Parathyroid adenoma (tissue), 2 donors: ENCODE results near the gene PREX1.

Source experiments
- H2AFZ ChIP-seq: fragments of 300-600 bp; sonication (generic); one replicate; pipeline ENCODE4 v1.7.0; 2017; ENCODE audit warnings: antibody characterized with exemption, mild to moderate bottlenecking
- H3K27ac ChIP-seq: fragments of 300-600 bp; sonication (generic); one replicate; pipeline ENCODE4 v1.7.0; 2017
- H3K27me3 ChIP-seq: fragments of 300-600 bp; sonication (generic); one replicate; pipeline ENCODE4 v1.7.0; 2017; ENCODE audit warnings: low read length; ENCODE audit not compliant: control insufficient read depth, insufficient read depth
- H3K36me3 ChIP-seq: fragments of 300-600 bp; sonication (generic); one replicate; pipeline ENCODE4 v1.7.0; 2017; ENCODE audit warnings: low read length; ENCODE audit not compliant: control insufficient read depth, insufficient read depth
- H3K4me1 ChIP-seq: fragments of 300-600 bp; sonication (generic); one replicate; pipeline ENCODE4 v1.7.0; 2017; ENCODE audit warnings: control low read depth
- H3K4me2 ChIP-seq: fragments of 300-600 bp; sonication (generic); one replicate; pipeline ENCODE4 v1.7.0; 2017; ENCODE audit warnings: low read length
- H3K4me3 ChIP-seq: fragments of 300-600 bp; sonication (generic); one replicate; pipeline ENCODE4 v1.7.0; 2017; ENCODE audit warnings: low read depth, low read length
- H3K79me2 ChIP-seq: fragments of 300-600 bp; sonication (generic); one replicate; pipeline ENCODE4 v1.7.0; 2017; ENCODE audit warnings: control low read depth
- H3K9ac ChIP-seq: fragments of 300-600 bp; sonication (generic); one replicate; pipeline ENCODE4 v1.7.0; 2017; ENCODE audit warnings: mild to moderate bottlenecking
- H3K9me3 ChIP-seq: fragments of 300-600 bp; sonication (generic); one replicate; pipeline ENCODE4 v1.7.0; 2017; ENCODE audit warnings: low read length; ENCODE audit not compliant: control insufficient read depth
- TF ChIP-seq, protein P1 (sequence below): fragments of 300-600 bp; sonication (generic); IDR thresholded peaks from one replicate; pipeline ENCODE4 v1.7.0; 2017; ENCODE audit warnings: antibody characterized with exemption, mild to moderate bottlenecking
- donor health status: primary hyperparathyroidism.

Gene PREX1

DNA sequence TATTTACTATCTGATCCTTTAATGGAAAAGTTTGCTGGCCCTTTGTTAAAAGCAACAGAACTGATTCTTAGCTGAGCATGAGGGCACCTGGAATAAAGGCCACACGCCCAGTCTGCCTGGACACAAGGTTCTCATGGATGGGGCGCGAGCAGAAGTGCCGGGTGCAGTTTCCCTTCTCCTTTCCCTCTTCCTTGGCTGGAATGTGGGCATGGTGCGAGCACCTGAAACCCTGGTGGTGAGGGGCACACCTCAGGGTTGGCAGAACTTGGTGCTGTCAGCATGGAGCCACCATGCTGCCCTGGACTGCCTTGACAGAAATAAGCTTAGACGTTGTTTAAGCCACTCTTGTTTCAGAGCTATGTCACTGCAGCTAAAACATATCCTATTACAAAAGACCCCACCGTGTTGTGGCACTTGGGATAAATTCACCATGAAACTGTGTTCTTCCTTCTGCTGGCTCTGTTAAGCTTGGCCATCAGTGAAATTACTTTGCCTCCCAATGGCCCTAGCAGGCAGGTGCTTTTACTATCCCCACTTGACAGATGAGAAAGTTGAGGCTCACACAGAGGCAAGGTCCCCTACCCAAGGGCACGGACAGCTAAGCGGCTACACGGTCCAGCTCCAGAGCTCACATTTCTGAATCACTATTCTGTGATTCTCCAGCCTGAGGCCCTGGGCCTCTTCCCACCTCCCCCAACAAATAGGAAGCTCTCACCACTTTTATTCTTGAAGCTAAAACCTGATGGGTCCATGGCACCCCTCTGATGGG, 115.9 kb downstream of the PREX1 start:
- TF ChIP-seq, protein P1, sequence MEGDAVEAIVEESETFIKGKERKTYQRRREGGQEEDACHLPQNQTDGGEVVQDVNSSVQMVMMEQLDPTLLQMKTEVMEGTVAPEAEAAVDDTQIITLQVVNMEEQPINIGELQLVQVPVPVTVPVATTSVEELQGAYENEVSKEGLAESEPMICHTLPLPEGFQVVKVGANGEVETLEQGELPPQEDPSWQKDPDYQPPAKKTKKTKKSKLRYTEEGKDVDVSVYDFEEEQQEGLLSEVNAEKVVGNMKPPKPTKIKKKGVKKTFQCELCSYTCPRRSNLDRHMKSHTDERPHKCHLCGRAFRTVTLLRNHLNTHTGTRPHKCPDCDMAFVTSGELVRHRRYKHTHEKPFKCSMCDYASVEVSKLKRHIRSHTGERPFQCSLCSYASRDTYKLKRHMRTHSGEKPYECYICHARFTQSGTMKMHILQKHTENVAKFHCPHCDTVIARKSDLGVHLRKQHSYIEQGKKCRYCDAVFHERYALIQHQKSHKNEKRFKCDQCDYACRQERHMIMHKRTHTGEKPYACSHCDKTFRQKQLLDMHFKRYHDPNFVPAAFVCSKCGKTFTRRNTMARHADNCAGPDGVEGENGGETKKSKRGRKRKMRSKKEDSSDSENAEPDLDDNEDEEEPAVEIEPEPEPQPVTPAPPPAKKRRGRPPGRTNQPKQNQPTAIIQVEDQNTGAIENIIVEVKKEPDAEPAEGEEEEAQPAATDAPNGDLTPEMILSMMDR = no peak
- Histone ChIP-seq H2AFZ (no peak overlapping the region), H3K79me2 (no peaks in the 10 kb centered on the region), H3K4me2 (no peak overlapping the region), H3K9ac (no peak overlapping the region), H3K27me3 (no peaks in the 10 kb centered on the region), H3K4me1 (no peaks in the 10 kb centered on the region), H3K4me3 (no peak overlapping the region), H3K27ac (no peak overlapping the region), H3K9me3 (no peaks in the 10 kb centered on the region), H3K36me3 (no peaks in the 10 kb centered on the region)

DNA sequence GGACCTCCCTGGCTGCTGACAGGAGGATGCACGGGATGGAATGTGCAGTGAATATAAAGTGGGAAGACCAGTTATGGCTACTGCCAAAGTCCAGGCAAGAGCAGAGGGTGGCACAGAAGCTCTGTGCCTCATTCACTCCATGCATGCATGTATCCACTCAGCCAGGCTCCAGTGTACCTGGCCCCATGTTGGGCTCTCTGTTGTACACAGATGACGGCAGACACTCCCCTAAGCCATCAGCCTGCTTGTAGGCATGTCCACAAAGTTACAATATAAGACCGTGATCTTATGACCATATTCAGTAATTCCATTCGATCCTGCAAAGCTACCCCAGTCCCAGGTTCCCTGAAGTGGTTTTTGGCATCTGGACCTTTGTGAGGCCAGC, 116.8 kb downstream of the PREX1 start:
- H3K4me1 ChIP-seq = peaks cover under 1% of the 10 kb centered on the region
- H3K36me3 ChIP-seq = no peaks in the 10 kb centered on the region
- no peak overlapping the region for H3K27ac ChIP-seq
- TF ChIP-seq, protein P1 = no peak
- no peak overlapping the region for H3K4me2 ChIP-seq
- no peaks in the 10 kb centered on the region for H3K79me2 ChIP-seq
- H3K4me3 ChIP-seq = no peak overlapping the region
- H3K27me3 ChIP-seq = no peaks in the 10 kb centered on the region
- H2AFZ ChIP-seq = no peak overlapping the region
- no peaks in the 10 kb centered on the region for H3K9me3 ChIP-seq
- no peak overlapping the region for H3K9ac ChIP-seq

DNA sequence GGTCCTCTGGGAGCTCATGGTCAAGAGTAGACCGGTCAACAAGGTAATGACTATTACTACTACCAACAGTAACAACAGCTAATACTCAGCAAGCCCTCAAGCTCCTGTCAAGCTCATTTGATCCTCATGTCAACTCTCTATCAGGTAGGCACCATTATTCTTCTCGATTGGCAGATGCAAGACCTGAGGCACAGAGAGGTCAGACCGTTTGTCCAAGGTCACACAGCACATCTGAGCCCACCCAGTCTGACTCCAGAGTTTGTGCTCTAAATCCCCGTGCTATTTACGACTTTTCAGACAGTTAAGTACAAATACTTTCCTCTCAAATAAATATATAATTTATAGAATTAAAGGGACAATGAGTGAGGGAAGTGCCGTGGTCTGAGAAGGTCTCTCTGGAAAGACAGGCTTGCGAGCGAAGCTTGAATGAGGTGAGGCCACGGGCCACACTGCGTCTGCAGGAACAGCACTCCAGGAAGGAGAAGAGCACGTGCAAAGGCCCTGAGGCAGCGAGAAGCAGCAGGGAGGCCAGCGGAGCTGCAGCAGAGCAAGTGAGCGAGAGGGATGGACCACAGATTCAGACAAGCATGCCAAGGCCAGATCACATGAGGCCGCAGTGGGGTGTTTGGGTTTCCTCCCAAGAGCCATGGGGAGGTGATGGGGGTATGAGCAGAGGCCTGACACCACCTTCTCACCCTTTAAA, 117.3 kb downstream of the PREX1 start:
- H3K4me3 ChIP-seq = no peak overlapping the region
- no peaks in the 10 kb centered on the region for H3K27me3 ChIP-seq
- no peaks in the 10 kb centered on the region for H3K79me2 ChIP-seq
- TF ChIP-seq, protein P1 = no peak
- H3K9ac ChIP-seq = no peak overlapping the region
- no peaks in the 10 kb centered on the region for H3K9me3 ChIP-seq
- no peak overlapping the region for H2AFZ ChIP-seq
- H3K4me2 ChIP-seq = no peak overlapping the region
- peaks cover 6% of the 10 kb centered on the region for H3K4me1 ChIP-seq
- H3K27ac ChIP-seq = no peak overlapping the region
- H3K36me3 ChIP-seq = no peaks in the 10 kb centered on the region

DNA sequence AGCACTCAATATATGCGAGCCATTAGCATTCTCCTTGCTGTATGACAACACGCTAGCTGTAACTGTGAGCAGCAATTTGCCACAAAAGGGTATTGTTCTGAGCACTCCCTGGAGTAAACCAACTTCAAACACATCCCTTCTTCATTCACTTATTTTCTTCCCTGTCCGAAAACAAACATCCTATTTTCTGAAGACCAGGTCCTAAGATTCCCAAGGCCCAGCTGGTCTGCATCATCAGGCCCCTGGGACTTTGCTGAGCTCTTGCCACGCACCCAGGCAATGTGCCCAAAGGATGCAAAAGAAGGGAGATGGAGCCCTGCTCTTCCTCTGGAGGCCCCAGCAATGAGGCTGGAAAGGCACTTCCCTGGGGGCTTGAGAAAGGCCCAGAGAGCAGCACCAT, 118.1 kb downstream of the PREX1 start:
- TF ChIP-seq, protein P1 = no peak
- no peak overlapping the region for H3K4me3 ChIP-seq
- no peak overlapping the region for H3K4me2 ChIP-seq
- H3K9ac ChIP-seq = no peak overlapping the region
- no peaks in the 10 kb centered on the region for H3K36me3 ChIP-seq
- no peak overlapping the region for H2AFZ ChIP-seq
- no peak overlapping the region for H3K27ac ChIP-seq
- no peaks in the 10 kb centered on the region for H3K9me3 ChIP-seq
- H3K27me3 ChIP-seq = no peaks in the 10 kb centered on the region
- peaks cover 13% of the 10 kb centered on the region for H3K4me1 ChIP-seq
- no peaks in the 10 kb centered on the region for H3K79me2 ChIP-seq
